Right atrium auricular region (tissue), 2 donors: ENCODE data around the gene GRB10. TPM values are rescaled to one million over a fixed set of nuclear protein-coding genes. Genes with fewer than 3 reads are reported as not detected.

Experiments used
- DNase-seq: peaks from one replicate; pipeline ENCODE4 v3.0.0-alpha.2; 2019; ENCODE audit warnings: low spot score
- H3K27ac ChIP-seq, 2 donors: fragments of 200-600 bp; sonication (generic); 1 replicate in 1 of 2; 2 replicates in 1 of 2; pipeline ENCODE4 v1.5.1; 2016 to 2019
- H3K27me3 ChIP-seq, 2 donors: fragments of 200-600 bp; sonication (generic); one replicate each; pipeline versions ENCODE4 v1.5.1 to v1.6.0; 2017 to 2019
- H3K36me3 ChIP-seq: fragments of 200-600 bp; sonication (generic); one replicate; pipeline ENCODE4 v1.5.1; 2016
- H3K4me1 ChIP-seq, 2 donors: fragments of 200-600 bp; sonication (generic); one replicate each; pipeline versions ENCODE4 v1.5.1 to v1.6.0; 2017 to 2019
- H3K4me3 ChIP-seq, 2 donors: fragments of 200-600 bp; sonication (generic); 1 replicate in 1 of 2; 2 replicates in 1 of 2; pipeline ENCODE4 v1.5.1; 2017 to 2019; ENCODE audit warnings: mild to moderate bottlenecking in 1 of 2, moderate library complexity in 1 of 2
- H3K9me3 ChIP-seq, 2 donors: fragments of 200-600 bp; sonication (generic); one replicate each; pipeline ENCODE4 v1.5.1; 2019
- CTCF ChIP-seq, 2 donors: fragments of 200-600 bp; sonication (generic); IDR thresholded peaks; one replicate each; pipeline ENCODE4 v1.5.1; 2019; ENCODE audit warnings: antibody characterized with exemption in 2 of 2
- total RNA-seq, 2 donors: library from RNA; depleted of rRNA; stranded (reverse); fragments of >200 nt; gene quantifications; one replicate each; pipeline ENCODE4 v1.1.0, GENCODE V29; 2016

GRB10 gene
- total RNA-seq, 2 donors from 2014 or later, result 36.5 to 39.0 TPM

GRCh38 chr7:50641442-50642405 lies 141.0 kb downstream of the GRB10 start:
- peak overlapping the region; percentile 67 to 69 for H3K27ac ChIP-seq
- no peaks in the 10 kb centered on the region for H3K27me3 ChIP-seq

DNA sequence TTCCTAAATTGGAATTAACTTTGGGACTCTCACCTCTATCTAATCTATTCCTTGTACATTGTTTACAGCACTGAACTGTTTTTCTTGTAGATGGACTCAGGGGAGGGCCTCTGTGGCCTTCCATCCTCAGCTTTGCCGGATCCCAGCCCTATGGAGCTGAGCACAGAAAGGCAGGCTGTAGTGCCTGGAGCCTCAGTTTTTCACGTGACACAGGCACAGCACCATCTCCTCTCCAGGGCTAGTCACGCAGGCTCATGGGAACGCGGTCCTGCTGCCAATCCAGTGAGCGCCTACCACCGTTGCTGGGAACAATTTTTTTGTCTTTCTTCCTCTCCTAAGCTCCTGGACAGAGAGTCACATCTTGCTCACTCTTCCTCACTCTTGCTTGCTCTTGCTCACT lies 141.9 kb downstream of the GRB10 start:
- H3K4me3 ChIP-seq, result no peak overlapping the region
- no peaks in the 10 kb centered on the region for H3K27me3 ChIP-seq
- peaks cover 0 to 41% of the 10 kb centered on the region in 2 donors for H3K4me1 ChIP-seq
- DNase-seq, result no peak
- H3K9me3 ChIP-seq, result no peaks in the 10 kb centered on the region
- no peak for TF ChIP-seq CTCF (IDR thresholded peaks at IDR 0.05)
- H3K36me3 ChIP-seq, result no peaks in the 10 kb centered on the region
- peak overlapping the region; percentile 67 to 69 for H3K27ac ChIP-seq

More at GRCh38 chr7:50641442-50642405, 141.0 kb downstream of the GRB10 start:
- peaks cover 0 to 41% of the 10 kb centered on the region in 2 donors for H3K4me1 ChIP-seq
- peak; percentile 65 for DNase-seq
- peak in 1 of 2 donors; percentile 53 for TF ChIP-seq CTCF (IDR thresholded peaks at IDR 0.05)
- no peaks in the 10 kb centered on the region for H3K9me3 ChIP-seq
- no peak overlapping the region for H3K4me3 ChIP-seq
- no peaks in the 10 kb centered on the region for H3K36me3 ChIP-seq

DNA sequence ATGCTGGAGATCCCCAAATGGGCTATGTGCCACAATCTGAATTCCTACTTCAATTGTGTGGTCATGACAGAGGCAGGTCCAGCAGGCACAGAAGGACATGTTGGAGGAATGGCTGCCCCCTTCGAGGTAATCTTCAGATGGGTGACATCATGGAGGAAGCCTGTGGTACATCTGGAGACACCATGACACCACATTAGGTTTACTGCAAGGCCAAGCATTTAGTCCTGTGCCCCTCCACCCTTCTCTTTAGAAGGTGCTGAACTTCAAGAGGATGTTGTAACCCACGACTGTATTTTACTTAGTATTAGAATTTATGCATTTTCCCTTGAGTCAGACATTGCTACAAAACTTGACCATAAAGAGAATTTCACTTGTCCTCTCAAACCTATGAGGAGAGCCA lies 142.4 kb downstream of the GRB10 start:
- Histone ChIP-seq H3K27me3 (no peaks in the 10 kb centered on the region), H3K27ac (peak overlapping the region; percentile 67 to 69)

DNA sequence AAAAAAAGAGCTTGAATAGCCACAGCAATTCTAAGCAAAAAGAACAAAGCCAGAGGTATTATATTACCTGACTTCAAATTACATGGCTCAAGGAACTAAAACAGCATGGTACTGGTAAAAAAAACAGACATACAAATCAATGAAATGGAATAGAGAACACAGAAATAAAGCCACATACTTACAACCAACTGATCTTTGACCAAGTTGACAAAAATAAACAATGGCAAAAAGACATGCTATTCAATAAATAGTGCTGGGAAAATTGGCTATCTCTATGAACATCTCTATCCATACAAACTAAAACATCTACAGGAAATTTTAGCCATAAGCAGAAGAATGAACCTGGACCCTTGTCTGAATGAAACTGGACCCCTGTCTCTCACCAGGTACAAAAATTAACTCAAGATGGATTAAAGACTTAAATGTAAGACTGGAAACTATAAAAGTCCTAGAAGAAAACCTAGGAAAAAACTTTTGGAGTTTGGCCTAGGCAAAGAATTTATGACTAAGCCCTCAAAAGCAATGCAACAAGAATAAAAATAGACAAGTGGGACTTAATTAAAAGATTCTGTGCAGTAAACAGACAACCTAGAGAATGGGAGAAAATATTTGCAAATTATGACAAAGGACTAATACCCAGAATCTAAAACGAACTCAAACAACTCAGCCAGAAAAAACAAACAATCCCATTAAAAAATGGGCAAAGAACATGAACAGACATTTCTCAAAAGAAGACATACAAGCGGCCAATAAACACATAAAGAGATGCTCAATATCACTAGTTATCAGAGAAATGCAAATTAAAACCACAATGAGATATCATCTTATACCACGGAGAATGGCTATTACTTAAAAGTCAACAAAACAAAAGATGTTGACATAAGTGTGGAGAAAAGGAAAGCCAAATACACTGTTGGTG lies 144.7 kb downstream of the GRB10 start:
- peaks cover 4 to 10% of the 10 kb centered on the region in 2 donors for H3K9me3 ChIP-seq
- H3K27ac ChIP-seq, result no peak overlapping the region
- H3K27me3 ChIP-seq, result no peaks in the 10 kb centered on the region
- peaks cover 0 to 30% of the 10 kb centered on the region in 2 donors for H3K4me1 ChIP-seq
- H3K36me3 ChIP-seq, result no peaks in the 10 kb centered on the region
- no peak for DNase-seq
- no peak for TF ChIP-seq CTCF (IDR thresholded peaks at IDR 0.05)
- H3K4me3 ChIP-seq, result no peak overlapping the region

More for the DNA sequence above, 142.4 kb downstream of the GRB10 start:
- H3K9me3 ChIP-seq, result no peaks in the 10 kb centered on the region
- no peak for DNase-seq
- H3K4me1 ChIP-seq, result peaks cover 0 to 38% of the 10 kb centered on the region in 2 donors
- H3K4me3 ChIP-seq, result no peak overlapping the region
- H3K36me3 ChIP-seq, result no peaks in the 10 kb centered on the region
- no peak for TF ChIP-seq CTCF (IDR thresholded peaks at IDR 0.05)

DNA sequence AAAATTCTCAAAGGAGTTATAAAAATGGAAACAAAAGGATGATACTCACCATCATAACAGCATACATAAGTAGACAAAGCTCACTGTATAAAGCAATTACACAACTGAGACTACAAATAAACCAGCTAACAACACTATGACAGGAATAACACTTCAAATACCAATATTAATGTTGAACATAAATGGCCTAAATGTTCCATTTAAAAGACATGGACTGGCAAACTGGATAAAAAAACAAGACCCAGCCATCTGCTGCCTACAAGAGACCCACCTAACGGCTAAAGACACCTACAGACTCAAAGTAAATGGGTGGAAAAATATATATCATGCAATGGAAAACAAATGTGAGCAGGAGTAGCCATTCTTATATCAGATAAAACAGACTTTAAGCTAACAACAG lies 148.3 kb downstream of the GRB10 start:
- no peaks in the 10 kb centered on the region for H3K27me3 ChIP-seq
- H3K4me3 ChIP-seq, result no peak overlapping the region
- peaks cover 0 to 37% of the 10 kb centered on the region in 2 donors for H3K4me1 ChIP-seq
- H3K27ac ChIP-seq, result no peak overlapping the region
- no peak for DNase-seq
- peaks cover 4 to 10% of the 10 kb centered on the region in 2 donors for H3K9me3 ChIP-seq
- no peaks in the 10 kb centered on the region for H3K36me3 ChIP-seq
- no peak for TF ChIP-seq CTCF (IDR thresholded peaks at IDR 0.05)
